ENCODE results near the gene MRPL38.

MRPL38 gene

GRCh38 chr17:75875182-75875939 lies 29.3 kb downstream of the MRPL38 start:
- Histone ChIP-seq H4K8ac (ENCODE audit: low read depth, low read length) (no peak overlapping the region), H2BK15ac (ENCODE audit: low read length) (peak overlapping the region; percentile 89), H3K4me2 (ENCODE audit: insufficient read depth, low read length, poor library complexity, severe bottlenecking) (no peak overlapping the region), H2BK5ac (ENCODE audit: low read length) (peak overlapping the region; percentile 48), H4K91ac (ENCODE audit: low read depth, low read length, poor library complexity) (no peak overlapping the region), H3K14ac (ENCODE audit: low read length) (peak overlapping the region; percentile 14), H2AK5ac (ENCODE audit: low read depth, low read length) (peak overlapping the region; percentile 99), H3K23ac (ENCODE audit: low read depth, low read length, poor library complexity) (peak overlapping the region; percentile 89), H2BK12ac (ENCODE audit: low read length) (no peak overlapping the region), H2AFZ (ENCODE audit: low read length) (no peak overlapping the region), H3K4me1 (ENCODE audit: control insufficient read depth in 2 of 2, insufficient read depth in 1 of 2, low read depth in 1 of 2, low read length in 2 of 2) (peaks cover 6 to 10% of the 10 kb centered on the region in 2 donors), H3K27ac (replicated peaks; ENCODE audit: low read length) (no peak overlapping the region), H3K9ac (ENCODE audit: low read depth, low read length, poor library complexity) (peak overlapping the region; percentile 81), H3K4me3 (ENCODE audit: low read length in 2 of 2) (no peak overlapping the region), H3K18ac (ENCODE audit: low read length) (peak overlapping the region; percentile 89), H2BK120ac (ENCODE audit: low read depth, low read length) (no peak overlapping the region), H3K36me3 (replicated peaks in 1 of 2; ENCODE audit: control insufficient read depth in 2 of 2, insufficient read depth in 2 of 2, low read length in 2 of 2) (no peaks in the 10 kb centered on the region), H3K4ac (ENCODE audit: low read length) (no peak overlapping the region), H3K27me3 (ENCODE audit: control insufficient read depth in 3 of 3, insufficient read depth in 3 of 3, low read depth in 1 of 3, low read length in 3 of 3) (peaks cover 14 to 67% (median 38%) of the 10 kb centered on the region in 3 experiments), H3K9me3 (replicated peaks in 1 of 2; ENCODE audit: control insufficient read depth in 2 of 2, insufficient read depth in 1 of 2, low read depth in 1 of 2, low read length in 2 of 2) (no peaks in the 10 kb centered on the region), H3K79me1 (ENCODE audit: low read depth, low read length) (no peaks in the 10 kb centered on the region)
- no CpG with 5 or more reads among the region's 18 CpGs for WGBS, 2 donors (ENCODE audit: extremely low coverage in 2 of 2, insufficient read length in 2 of 2, insufficient replicate concordance in 1 of 2)
- DNase-seq (ENCODE audit: low spot score), result no peak

DNA sequence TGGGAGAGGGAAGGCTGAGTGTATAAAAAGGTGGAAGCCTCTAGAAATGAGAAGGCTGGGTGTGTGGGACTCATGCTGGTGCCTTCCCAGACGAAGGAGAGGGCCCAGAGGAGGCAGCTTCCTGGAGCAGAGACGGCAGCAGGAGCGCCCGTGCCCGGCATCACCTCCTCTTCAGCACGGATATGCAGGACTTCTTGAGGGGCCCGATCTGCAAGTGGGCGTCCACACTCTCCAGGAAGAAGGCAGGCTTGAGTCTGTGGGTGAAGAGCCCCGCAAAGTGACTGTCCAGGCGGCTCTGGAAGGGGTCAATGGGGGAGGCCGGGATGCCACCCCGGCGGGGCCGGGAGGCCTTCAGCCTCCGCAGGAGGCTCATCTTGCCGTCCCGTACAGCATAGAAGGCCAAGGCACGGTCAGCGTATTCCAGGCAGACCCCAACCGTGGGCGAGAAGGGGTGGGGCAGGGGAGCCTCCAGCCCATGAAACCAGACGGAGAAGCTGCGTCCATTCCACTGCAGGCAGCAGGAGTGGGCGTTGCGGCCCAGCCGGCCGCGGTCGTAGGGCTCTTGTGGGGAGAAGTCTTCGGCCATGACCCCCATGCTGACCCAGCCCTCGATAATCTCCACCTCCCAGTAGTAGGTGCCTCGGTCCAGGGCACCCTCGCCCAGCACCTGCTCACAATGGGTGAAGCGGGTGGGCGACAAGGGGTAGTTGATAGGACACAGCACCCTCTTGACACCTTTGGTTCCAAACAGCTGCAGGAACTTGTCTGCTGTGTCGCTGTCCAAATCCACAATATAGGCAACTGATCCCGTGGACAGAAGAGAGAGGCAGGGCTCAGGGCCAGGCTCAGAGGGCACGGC lies 30.1 kb downstream of the MRPL38 start:
- H2AFZ ChIP-seq (ENCODE audit: low read length), result no peak overlapping the region

DNA sequence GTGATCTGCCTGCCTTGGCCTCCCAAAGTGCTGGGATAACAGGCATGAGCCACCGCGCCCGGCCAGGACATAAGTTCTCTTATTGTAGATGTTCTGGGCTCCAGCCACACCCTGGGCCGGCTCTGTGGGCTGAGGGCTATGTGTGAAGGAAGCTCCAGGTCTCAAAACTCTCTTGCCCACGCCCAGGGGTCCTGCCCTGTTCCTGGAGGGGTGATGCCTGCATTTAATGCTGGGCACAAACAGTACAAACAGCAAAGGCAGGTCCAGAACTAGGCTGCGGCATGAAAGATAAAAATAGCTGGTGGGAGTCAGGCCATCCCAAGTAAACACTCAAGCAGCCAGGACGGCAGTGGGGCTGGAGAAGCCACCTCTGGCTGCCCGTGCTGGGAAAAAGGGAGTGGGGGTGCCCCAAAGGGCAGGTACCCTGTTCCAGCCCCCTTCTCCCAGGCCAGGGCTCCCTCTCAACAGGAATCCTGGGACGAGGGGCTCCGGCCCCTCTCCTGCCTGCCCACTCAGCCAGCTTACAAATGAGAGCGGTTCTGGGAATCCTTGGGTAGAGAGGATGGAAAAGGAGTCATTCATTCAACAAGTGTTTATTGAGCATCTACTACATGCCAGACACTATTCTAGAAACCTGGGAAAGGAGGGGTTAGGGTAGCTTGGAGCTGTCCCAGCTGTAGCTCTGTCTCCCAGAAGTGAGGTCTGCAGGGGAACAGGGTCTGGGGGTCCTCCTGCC lies 30.9 kb downstream of the MRPL38 start:
- no peak overlapping the region for H4K8ac ChIP-seq (ENCODE audit: low read depth, low read length)
- peak overlapping the region; percentile 94 for H2BK15ac ChIP-seq (ENCODE audit: low read length)
- H3K27ac ChIP-seq (replicated peaks; ENCODE audit: low read length), result no peak overlapping the region
- no peak overlapping the region for H3K23ac ChIP-seq (ENCODE audit: low read depth, low read length, poor library complexity)
- H4K91ac ChIP-seq (ENCODE audit: low read depth, low read length, poor library complexity), result no peak overlapping the region
- H3K27me3 ChIP-seq (ENCODE audit: control insufficient read depth in 3 of 3, insufficient read depth in 3 of 3, low read depth in 1 of 3, low read length in 3 of 3), result peaks cover 14 to 52% (median 31%) of the 10 kb centered on the region in 3 experiments
- H3K79me1 ChIP-seq (ENCODE audit: low read depth, low read length), result no peaks in the 10 kb centered on the region
- no peak overlapping the region for H3K4me2 ChIP-seq (ENCODE audit: insufficient read depth, low read length, poor library complexity, severe bottlenecking)
- no peak overlapping the region for H3K18ac ChIP-seq (ENCODE audit: low read length)
- H3K9ac ChIP-seq (ENCODE audit: low read depth, low read length, poor library complexity), result no peak overlapping the region
- H2BK5ac ChIP-seq (ENCODE audit: low read length), result peak overlapping the region; percentile 22
- no peak for DNase-seq (ENCODE audit: low spot score)
- no peak overlapping the region for H2BK120ac ChIP-seq (ENCODE audit: low read depth, low read length)
- peaks cover 8 to 18% of the 10 kb centered on the region in 2 donors for H3K4me1 ChIP-seq (ENCODE audit: control insufficient read depth in 2 of 2, insufficient read depth in 1 of 2, low read depth in 1 of 2, low read length in 2 of 2)
- no peaks in the 10 kb centered on the region for H3K36me3 ChIP-seq (replicated peaks in 1 of 2; ENCODE audit: control insufficient read depth in 2 of 2, insufficient read depth in 2 of 2, low read length in 2 of 2)
- H2BK12ac ChIP-seq (ENCODE audit: low read length), result no peak overlapping the region
- H3K4ac ChIP-seq (ENCODE audit: low read length), result no peak overlapping the region
- H2AFZ ChIP-seq (ENCODE audit: low read length), result no peak overlapping the region
- no peak overlapping the region for H3K14ac ChIP-seq (ENCODE audit: low read length)
- H2AK5ac ChIP-seq (ENCODE audit: low read depth, low read length), result no peak overlapping the region
- no peaks in the 10 kb centered on the region for H3K9me3 ChIP-seq (replicated peaks in 1 of 2; ENCODE audit: control insufficient read depth in 2 of 2, insufficient read depth in 1 of 2, low read depth in 1 of 2, low read length in 2 of 2)
- no peak overlapping the region for H3K4me3 ChIP-seq (ENCODE audit: low read length in 2 of 2)
- WGBS, 2 donors (ENCODE audit: extremely low coverage in 2 of 2, insufficient read length in 2 of 2, insufficient replicate concordance in 1 of 2), result no CpG with 5 or more reads among the region's 11 CpGs

More for the DNA sequence above, 30.1 kb downstream of the MRPL38 start:
- H3K14ac ChIP-seq (ENCODE audit: low read length), result no peak overlapping the region
- DNase-seq (ENCODE audit: low spot score), result no peak
- no peak overlapping the region for H4K91ac ChIP-seq (ENCODE audit: low read depth, low read length, poor library complexity)
- no peaks in the 10 kb centered on the region for H3K9me3 ChIP-seq (replicated peaks in 1 of 2; ENCODE audit: control insufficient read depth in 2 of 2, insufficient read depth in 1 of 2, low read depth in 1 of 2, low read length in 2 of 2)
- no peak overlapping the region for H3K4ac ChIP-seq (ENCODE audit: low read length)
- no peak overlapping the region for H3K18ac ChIP-seq (ENCODE audit: low read length)
- H2BK5ac ChIP-seq (ENCODE audit: low read length), result peak overlapping the region; percentile 22
- peaks cover 7 to 14% of the 10 kb centered on the region in 2 donors for H3K4me1 ChIP-seq (ENCODE audit: control insufficient read depth in 2 of 2, insufficient read depth in 1 of 2, low read depth in 1 of 2, low read length in 2 of 2)
- no peaks in the 10 kb centered on the region for H3K79me1 ChIP-seq (ENCODE audit: low read depth, low read length)
- H2BK15ac ChIP-seq (ENCODE audit: low read length), result peak overlapping the region; percentile 94
- H3K23ac ChIP-seq (ENCODE audit: low read depth, low read length, poor library complexity), result no peak overlapping the region
- no peak overlapping the region for H3K4me2 ChIP-seq (ENCODE audit: insufficient read depth, low read length, poor library complexity, severe bottlenecking)
- no peak overlapping the region for H2BK12ac ChIP-seq (ENCODE audit: low read length)
- H2AK5ac ChIP-seq (ENCODE audit: low read depth, low read length), result peak overlapping the region; percentile 90
- H3K4me3 ChIP-seq (ENCODE audit: low read length in 2 of 2), result no peak overlapping the region
- WGBS, 2 donors (ENCODE audit: extremely low coverage in 2 of 2, insufficient read length in 2 of 2, insufficient replicate concordance in 1 of 2), result no CpG with 5 or more reads among the region's 38 CpGs
- no peaks in the 10 kb centered on the region for H3K36me3 ChIP-seq (replicated peaks in 1 of 2; ENCODE audit: control insufficient read depth in 2 of 2, insufficient read depth in 2 of 2, low read length in 2 of 2)
- no peak overlapping the region for H3K27ac ChIP-seq (replicated peaks; ENCODE audit: low read length)
- H4K8ac ChIP-seq (ENCODE audit: low read depth, low read length), result no peak overlapping the region
- peaks cover 14 to 60% (median 37%) of the 10 kb centered on the region in 3 experiments for H3K27me3 ChIP-seq (ENCODE audit: control insufficient read depth in 3 of 3, insufficient read depth in 3 of 3, low read depth in 1 of 3, low read length in 3 of 3)
- H2BK120ac ChIP-seq (ENCODE audit: low read depth, low read length), result no peak overlapping the region
- H3K9ac ChIP-seq (ENCODE audit: low read depth, low read length, poor library complexity), result no peak overlapping the region

Measured in neuronal stem cell (in vitro differentiated cells).